Common myeloid progenitor, CD34-positive (primary cell): ENCODE data around the gene ASB11.
A peak's percentile ranks its signal among the peaks of the same experiment; 100 is the strongest.
"Not testable (repeated sequence)": the region's sequence is repeated elsewhere in the genome, so short reads cannot be mapped to it uniquely, and the experiment has no call there.

Experiments used
- CTCF ChIA-PET: fragments of 350-600 bp; sonication (Branson Sonifier 250); formaldehyde crosslinking; loops from one replicate; lab custom pipeline; 2021; ENCODE audit warnings: antibody characterized with exemption; lab: Charles Lee
- POLR2A ChIA-PET: fragments of 350-600 bp; sonication (Branson Sonifier 250); formaldehyde crosslinking; loops from one replicate; lab custom pipeline; 2021; ENCODE audit warnings: antibody characterized with exemption; lab: Charles Lee
- DNase-seq, 3 donors: peaks; one replicate each; pipeline versions ENCODE4 v3.0.0 to v3.0.0-alpha.2; 2013
- H3K27ac ChIP-seq, 2 experiments: 1 replicate in 1 of 2; 2 replicates in 1 of 2; pipeline ENCODE4 v1.7.0; 2013; ENCODE audit warnings: inconsistent platforms in 2 of 2, low read length in 2 of 2, mild to moderate bottlenecking in 2 of 2, low read depth in 1 of 2, moderate library complexity in 1 of 2; ENCODE audit not compliant: severe bottlenecking in 2 of 2, insufficient read depth in 1 of 2, poor library complexity in 1 of 2
- H3K27me3 ChIP-seq, 5 experiments: replicated peaks in 2 of 5; 1 replicate in 3 of 5; 2 replicates in 2 of 5; pipeline versions ENCODE4 v1.6.1 to v1.7.0; 2013; ENCODE audit warnings: low read length in 4 of 5, mild to moderate bottlenecking in 2 of 5, moderate library complexity in 2 of 5, inconsistent platforms in 1 of 5; ENCODE audit not compliant: insufficient read depth in 5 of 5, control insufficient read depth in 4 of 5
- H3K36me3 ChIP-seq, 4 experiments: 1 replicate in 2 of 4; 2 replicates in 2 of 4; pipeline versions ENCODE4 v1.6.1 to v1.7.0; 2013; ENCODE audit warnings: low read length in 3 of 4, control low read depth in 1 of 4, mild to moderate bottlenecking in 1 of 4; ENCODE audit not compliant: control insufficient read depth in 4 of 4, insufficient read depth in 4 of 4
- H3K4me1 ChIP-seq, 4 experiments: 1 replicate in 3 of 4; 2 replicates in 1 of 4; pipeline versions ENCODE4 v1.6.1 to v1.7.1; 2013; ENCODE audit warnings: low read length in 3 of 4, mild to moderate bottlenecking in 3 of 4, control low read depth in 1 of 4, inconsistent platforms in 1 of 4, moderate library complexity in 1 of 4; ENCODE audit not compliant: control insufficient read depth in 4 of 4, insufficient read depth in 4 of 4; ENCODE audit errors: control extremely low read depth in 1 of 4
- H3K4me3 ChIP-seq, 7 experiments: 1 replicate in 4 of 7; 2 replicates in 3 of 7; pipeline versions ENCODE4 v1.5.1 to v1.7.0; 2013; ENCODE audit warnings: mild to moderate bottlenecking in 7 of 7, low read length in 6 of 7, moderate library complexity in 6 of 7, inconsistent platforms in 2 of 7, low read depth in 2 of 7, control low read depth in 1 of 7; ENCODE audit not compliant: insufficient read depth in 4 of 7, control insufficient read depth in 1 of 7; ENCODE audit errors: extremely low read depth in 1 of 7
- H3K9me3 ChIP-seq, 5 experiments: 1 replicate in 4 of 5; 2 replicates in 1 of 5; pipeline versions ENCODE4 v1.6.1 to v1.7.1; 2013; ENCODE audit warnings: low read length in 4 of 5, mild to moderate bottlenecking in 2 of 5, inconsistent platforms in 1 of 5, low read depth in 1 of 5, moderate library complexity in 1 of 5; ENCODE audit not compliant: control insufficient read depth in 4 of 5, insufficient read depth in 2 of 5; ENCODE audit errors: control extremely low read depth in 1 of 5
- WGBS: methylation state at CpG from one replicate; pipeline ENCODE4 v1.1.5; 2013; ENCODE audit not compliant: insufficient coverage; 5-methylcytosine and 5-hydroxymethylcytosine counted together

Gene ASB11

GRCh38 chrX:15311119-15311518 is 4.3 kb downstream of the ASB11 start:
- Histone ChIP-seq H3K27me3 (peaks cover 0 to 14% (median 0%) of the 10 kb centered on the region in 5 experiments), H3K36me3 (no peaks in the 10 kb centered on the region), H3K4me1 (no peaks in the 10 kb centered on the region), H3K27ac (no peak overlapping the region), H3K4me3 (no peak overlapping the region), H3K9me3 (peaks cover 0 to 2% (median 0%) of the 10 kb centered on the region in 5 experiments)
- POLR2A ChIA-PET: no interaction called here
- WGBS: 100% methylated on average over 3 of the region's 3 CpGs
- no peak for DNase-seq
- CTCF ChIA-PET: interaction anchor here (0.9 kb wide), 1 partner anchor 9 kb away, joined by 4 read pairs; no protein-coding TSS in a partner anchor

DNA sequence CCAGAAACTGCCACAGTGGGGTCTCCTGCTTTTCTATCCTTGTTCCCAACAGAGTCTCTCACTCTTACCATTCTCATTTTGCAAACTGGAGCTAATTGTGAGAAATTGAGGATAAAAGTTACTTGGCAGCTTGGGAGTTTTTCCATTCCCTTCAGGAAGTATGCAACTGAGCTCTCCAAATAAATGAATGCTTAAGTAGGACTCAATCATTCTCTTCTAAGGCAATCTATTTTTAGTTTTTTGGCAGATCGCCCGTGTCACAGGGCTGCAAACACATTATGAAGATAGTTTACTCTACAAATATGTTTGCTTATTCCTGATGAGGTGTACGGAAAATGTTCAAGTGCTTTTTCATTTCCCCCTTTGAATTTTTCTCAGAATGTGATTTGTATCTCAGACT is 5.3 kb downstream of the ASB11 start:
- peak in 1 of 3 donors; percentile 20 for DNase-seq
- ChIA-PET POLR2A (no interaction called here), CTCF (no interaction called here)
- Histone ChIP-seq H3K27ac (no peak overlapping the region), H3K36me3 (no peaks in the 10 kb centered on the region), H3K9me3 (peaks cover 0 to 2% (median 0%) of the 10 kb centered on the region in 5 experiments), H3K4me3 (no peak overlapping the region), H3K4me1 (no peaks in the 10 kb centered on the region), H3K27me3 (peaks cover 0 to 14% (median 0%) of the 10 kb centered on the region in 5 experiments)
- WGBS: no CpG with 5 or more reads among the region's 3 CpGs

DNA sequence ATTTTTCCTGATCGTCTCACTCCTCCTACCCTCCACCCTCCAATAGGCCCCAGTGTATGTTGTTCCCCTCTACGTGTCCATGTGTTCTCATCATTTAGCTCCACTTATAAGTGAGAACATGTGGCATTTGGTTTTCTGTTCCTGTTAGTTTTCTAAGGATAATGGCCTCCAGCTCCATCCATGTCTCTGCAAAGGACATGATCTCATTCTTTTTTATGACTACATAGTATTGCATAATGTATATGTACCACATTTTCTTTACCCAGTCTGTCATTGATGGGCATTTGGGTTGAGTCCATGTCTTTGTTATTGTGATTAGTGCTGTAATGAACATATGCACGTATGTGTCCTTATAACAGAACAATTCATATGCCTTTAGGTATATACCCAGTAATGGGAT is 9.5 kb downstream of the ASB11 start:
- H3K4me3 ChIP-seq, CTCF ChIA-PET, H3K27ac ChIP-seq, H3K9me3 ChIP-seq, POLR2A ChIA-PET, DNase-seq, H3K36me3 ChIP-seq, H3K4me1 ChIP-seq: not testable (repeated sequence)
- WGBS: no CpG with 5 or more reads among the region's 3 CpGs
- peaks cover 0 to 16% (median 0%) of the 10 kb centered on the region in 5 experiments for H3K27me3 ChIP-seq

DNA sequence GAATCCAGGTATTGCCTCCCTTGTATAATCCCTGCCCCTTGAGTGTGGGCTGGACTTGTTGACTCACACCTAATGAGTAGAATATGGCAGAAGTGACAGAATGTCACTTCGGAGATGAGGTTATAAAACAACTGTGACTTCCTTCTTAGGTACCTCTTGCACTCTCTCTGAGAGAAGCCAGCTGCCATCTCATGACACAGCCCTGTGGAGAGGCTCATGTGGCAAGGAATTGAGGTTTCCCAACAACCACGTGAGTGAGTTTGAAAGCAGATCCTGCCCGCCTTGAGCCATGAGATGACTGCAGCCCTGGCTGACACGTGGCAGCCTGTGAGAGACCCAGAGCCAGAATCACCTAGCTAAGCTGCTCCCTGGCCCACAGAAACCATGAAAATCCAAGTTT is 13.5 kb downstream of the ASB11 start:
- DNase-seq: peak; percentile 22 to 81 (median 76)
- ChIA-PET CTCF (interaction anchor here (0.7 to 1.5 kb wide), 6 partner anchors 10 to 167 kb away, joined by 3 to 5 read pairs (median 4); no protein-coding TSS in a partner anchor), POLR2A (no interaction called here)
- no peaks in the 10 kb centered on the region for H3K9me3 ChIP-seq
- H3K27me3 ChIP-seq: peaks cover 0 to 8% (median 0%) of the 10 kb centered on the region in 5 experiments
- 20% methylated on average over 3 of the region's 4 CpGs for WGBS
- H3K4me3 ChIP-seq: no peak overlapping the region
- no peak overlapping the region for H3K27ac ChIP-seq
- no peaks in the 10 kb centered on the region for H3K36me3 ChIP-seq
- H3K4me1 ChIP-seq: peaks cover 0 to 16% (median 14%) of the 10 kb centered on the region in 4 experiments

DNA sequence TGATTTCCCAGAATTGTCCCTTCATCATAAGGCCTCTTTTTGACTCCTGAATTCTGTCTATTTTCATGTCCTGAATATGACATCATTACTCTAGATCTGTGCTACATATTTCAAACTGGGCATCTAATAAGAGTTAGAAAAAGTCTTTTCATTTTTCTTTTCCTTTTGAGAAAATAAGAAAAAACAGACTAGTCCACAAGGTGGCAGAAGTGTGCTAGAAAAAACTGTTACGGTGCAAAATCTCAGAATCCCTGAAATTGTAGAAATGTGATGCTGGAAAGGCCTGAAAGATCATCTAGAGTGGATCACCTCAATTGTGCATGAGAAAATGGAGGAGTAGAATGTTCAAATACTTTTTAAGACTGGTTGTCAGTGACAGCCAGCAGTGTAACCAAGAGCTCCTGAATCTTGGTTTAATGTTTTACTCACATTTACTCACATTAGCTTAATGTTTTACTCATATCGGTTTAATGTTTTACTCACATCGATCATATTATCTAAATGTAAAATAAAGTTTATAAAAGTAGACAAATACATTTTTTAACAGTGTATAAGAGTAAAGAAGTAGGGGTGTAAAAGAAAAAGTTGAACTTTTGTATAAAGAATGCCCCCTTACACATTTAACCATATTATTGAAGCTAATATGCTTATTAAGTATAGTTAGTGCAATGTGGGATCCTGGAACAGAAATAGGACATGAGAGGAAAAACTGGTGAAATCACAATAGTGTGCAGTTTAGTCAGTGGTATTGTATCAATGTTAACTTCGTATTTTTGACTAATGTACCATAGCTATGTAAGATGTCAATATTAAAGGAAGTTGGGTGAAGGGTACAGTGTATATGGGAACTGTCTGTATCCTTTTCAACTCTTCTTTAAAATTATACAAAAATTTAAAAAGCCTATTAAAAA is 15.2 kb downstream of the ASB11 start:
- CTCF ChIA-PET: interaction anchor here (1.0 to 3.1 kb wide), 9 partner anchors 9 to 265 kb away, joined by 3 to 14 read pairs (median 4); no protein-coding TSS in a partner anchor
- H3K27ac ChIP-seq: no peak overlapping the region

DNA sequence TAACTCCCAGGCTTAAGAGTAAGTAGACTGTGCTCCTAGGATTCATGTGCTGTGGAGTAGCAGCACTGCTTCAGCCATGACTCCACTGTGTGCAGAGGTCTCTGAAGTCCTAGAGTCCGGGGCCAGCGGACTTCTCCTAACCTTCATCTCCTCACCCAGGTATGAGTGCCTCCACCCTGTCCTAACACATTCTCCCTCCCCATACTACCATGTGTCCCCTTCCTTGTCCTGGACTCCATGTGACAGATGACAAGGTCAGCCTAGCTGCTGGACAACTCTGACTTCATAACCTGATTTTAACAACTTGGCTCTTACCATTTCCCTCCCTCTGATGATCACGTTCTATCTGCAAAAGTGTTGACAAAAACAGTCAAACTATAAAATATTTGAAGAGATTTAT is 16.7 kb downstream of the ASB11 start:
- CTCF ChIA-PET: interaction anchor here (1.2 to 3.1 kb wide), 2 partner anchors 169 to 173 kb away, joined by 3 to 14 read pairs; no protein-coding TSS in a partner anchor
- 100% methylated on average over 2 of the region's 3 CpGs for WGBS
- H3K4me1 ChIP-seq: peaks cover 0 to 16% (median 14%) of the 10 kb centered on the region in 4 experiments
- peaks cover 0 to 8% (median 0%) of the 10 kb centered on the region in 5 experiments for H3K27me3 ChIP-seq
- H3K27ac ChIP-seq: peak overlapping the region in 1 of 2 experiments; percentile 30
- no peaks in the 10 kb centered on the region for H3K9me3 ChIP-seq
- H3K36me3 ChIP-seq: no peaks in the 10 kb centered on the region
- no peak for DNase-seq
- peak overlapping the region in 3 of 7 experiments; percentile 9 to 17 (median 17) for H3K4me3 ChIP-seq
- POLR2A ChIA-PET: no interaction called here

More for the DNA sequence above, 15.2 kb downstream of the ASB11 start:
- H3K36me3 ChIP-seq: no peaks in the 10 kb centered on the region
- 13% methylated on average over 1 of the region's 4 CpGs for WGBS
- POLR2A ChIA-PET: no interaction called here
- H3K4me1 ChIP-seq: peaks cover 0 to 16% (median 14%) of the 10 kb centered on the region in 4 experiments
- no peak overlapping the region for H3K4me3 ChIP-seq
- DNase-seq: peak; percentile 12 to 49 (median 32)
- H3K27me3 ChIP-seq: peaks cover 0 to 8% (median 0%) of the 10 kb centered on the region in 5 experiments
- no peaks in the 10 kb centered on the region for H3K9me3 ChIP-seq
